A172 (cell line): Measurements from ENCODE around the gene COLEC12. TPM values are rescaled to one million over a fixed set of nuclear protein-coding genes. Genes with fewer than 3 reads are reported as not detected.
"Not testable (repeated sequence)": the region's sequence is repeated elsewhere in the genome, so short reads cannot be mapped to it uniquely, and the experiment has no call there.

Experiments used
- DNase-seq: peaks from one replicate; pipeline ENCODE4 v3.0.0-alpha.2; 2015; ENCODE audit warnings: low spot score
- total RNA-seq: library from RNA; depleted of rRNA; stranded (reverse); fragments of >200 nt; shearing (Covaris generic); gene quantifications from 2 replicates; pipeline ENCODE4 v1.2.3, GENCODE V29; 2014

COLEC12 gene
- total RNA-seq, 1 experiment from 2014 or later: not detected

- no peak for DNase-seq
These were observed 173.7 kb downstream of the COLEC12 start for GRCh38 chr18:326846-327245.

DNA sequence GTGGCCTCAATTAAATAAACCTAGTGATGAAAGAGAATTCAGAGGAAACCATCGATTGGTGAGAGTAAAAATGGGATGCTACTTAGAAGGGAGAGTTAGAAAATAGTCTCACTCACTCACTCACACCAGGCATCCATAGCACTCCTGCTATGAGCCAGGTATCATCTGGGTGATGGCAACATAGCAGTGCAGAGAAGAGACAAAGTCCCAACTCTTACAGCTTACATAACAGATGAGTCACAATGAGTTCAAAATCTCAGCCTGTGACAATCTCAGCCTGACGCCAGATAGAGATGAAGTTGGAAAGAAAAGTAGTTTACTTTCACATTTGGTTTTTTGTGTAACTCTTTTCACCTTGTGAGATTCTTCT, 177.3 kb downstream of the COLEC12 start:
- DNase-seq: peak; percentile 66

GRCh38 chr18:321865-322467, 178.5 kb downstream of the COLEC12 start:
- DNase-seq: no peak

DNA sequence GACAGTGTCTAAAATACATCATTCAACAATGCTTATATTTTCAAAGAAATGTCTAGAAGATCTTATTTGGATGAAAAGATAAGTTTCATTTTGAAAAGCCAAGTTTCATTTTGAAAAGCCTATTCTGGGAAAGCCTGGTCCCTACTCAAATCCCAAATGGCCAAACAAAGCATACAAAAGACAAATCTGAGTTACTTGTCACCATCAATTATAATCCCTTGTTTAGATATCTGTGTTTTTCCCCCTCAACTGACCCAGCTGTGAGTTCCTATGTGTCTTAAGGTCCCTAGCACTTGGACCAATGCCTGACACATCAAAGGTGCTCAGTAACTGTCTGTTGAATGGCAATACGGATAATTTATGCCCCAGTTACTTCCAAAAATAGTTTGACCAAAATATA, 180.3 kb downstream of the COLEC12 start:
- no peak for DNase-seq

GRCh38 chr18:319720-320119, 180.8 kb downstream of the COLEC12 start:
- DNase-seq: no peak

GRCh38 chr18:318791-319291, 181.7 kb downstream of the COLEC12 start:
- DNase-seq: no peak

GRCh38 chr18:317618-318017, 182.9 kb downstream of the COLEC12 start:
- DNase-seq: no peak

DNA sequence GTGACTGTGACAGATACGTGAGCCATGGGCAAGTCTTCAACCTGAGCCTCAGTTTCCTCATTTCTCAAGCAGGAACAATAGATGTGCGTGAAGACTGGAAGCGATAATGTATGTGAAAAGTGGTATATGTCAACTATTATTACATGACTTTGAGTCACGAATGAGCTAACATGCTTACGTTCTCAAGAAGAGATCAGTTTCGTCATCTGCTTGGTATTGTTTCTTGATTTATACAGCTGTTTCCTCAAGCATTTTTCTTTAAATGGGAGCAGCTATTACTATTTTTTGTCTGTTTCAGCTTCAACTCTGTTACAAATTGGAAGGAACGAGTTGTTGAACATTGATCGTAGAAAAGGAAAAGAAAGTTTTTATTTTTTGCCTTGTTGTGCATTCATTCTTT, 184.1 kb downstream of the COLEC12 start:
- no peak for DNase-seq

DNA sequence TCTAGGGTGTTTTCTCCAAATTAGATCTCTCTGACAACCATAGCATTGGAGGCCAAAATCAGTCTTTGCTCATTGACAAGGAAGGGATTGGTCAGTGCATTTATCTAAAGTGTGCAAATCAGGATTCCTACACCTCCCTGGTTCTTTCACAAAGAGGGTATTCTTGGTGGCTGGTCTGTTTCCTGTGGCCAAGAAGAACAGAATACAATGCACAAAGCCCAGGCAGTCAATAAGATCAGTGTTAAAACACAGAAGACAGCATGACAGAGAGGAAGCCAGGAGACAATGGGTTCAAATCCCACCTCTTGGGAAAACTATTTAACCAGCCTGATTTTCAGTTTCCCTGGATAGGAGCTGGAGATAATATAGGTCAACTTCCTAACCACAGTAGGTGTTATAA, 186.6 kb downstream of the COLEC12 start:
- DNase-seq: no peak

DNA sequence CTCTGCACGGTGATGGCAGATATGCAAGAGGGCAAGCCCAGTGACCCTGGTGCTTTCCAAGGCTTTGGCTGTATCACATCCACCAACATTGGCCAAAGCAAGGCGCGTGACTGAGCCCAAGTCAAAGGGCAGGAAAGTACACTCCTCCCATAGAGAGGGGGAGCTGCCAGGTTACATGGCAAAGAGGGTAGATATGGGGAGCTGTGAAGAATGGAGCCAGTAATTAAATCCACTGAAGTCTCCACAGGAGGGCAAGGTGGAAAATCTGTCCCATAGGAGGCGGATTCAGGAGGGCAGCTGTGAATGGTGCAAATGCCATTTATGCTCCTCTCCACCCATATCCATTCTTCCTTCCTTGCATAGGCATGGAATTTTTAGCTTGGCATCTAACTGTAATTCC, 188.1 kb downstream of the COLEC12 start:
- no peak for DNase-seq

DNA sequence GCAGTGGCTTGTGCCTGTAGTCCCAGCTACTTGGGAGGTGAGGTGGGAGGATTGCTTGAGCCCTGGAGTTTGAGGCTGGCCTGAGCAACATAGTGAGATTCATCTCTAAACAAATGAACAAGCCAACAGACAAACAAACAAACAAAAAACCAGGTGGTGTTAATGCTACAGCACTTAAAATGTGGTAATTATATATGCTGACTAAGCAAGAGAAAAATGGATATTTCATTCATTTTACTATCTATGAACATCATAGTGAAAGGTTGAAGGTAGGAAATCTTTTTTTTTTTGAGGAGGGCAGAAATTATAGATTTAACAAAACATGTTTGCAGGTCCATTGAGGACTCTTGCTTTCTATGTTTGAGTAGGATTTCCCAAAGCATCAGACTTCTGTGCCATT, 190.5 kb downstream of the COLEC12 start:
- no peak for DNase-seq

DNA sequence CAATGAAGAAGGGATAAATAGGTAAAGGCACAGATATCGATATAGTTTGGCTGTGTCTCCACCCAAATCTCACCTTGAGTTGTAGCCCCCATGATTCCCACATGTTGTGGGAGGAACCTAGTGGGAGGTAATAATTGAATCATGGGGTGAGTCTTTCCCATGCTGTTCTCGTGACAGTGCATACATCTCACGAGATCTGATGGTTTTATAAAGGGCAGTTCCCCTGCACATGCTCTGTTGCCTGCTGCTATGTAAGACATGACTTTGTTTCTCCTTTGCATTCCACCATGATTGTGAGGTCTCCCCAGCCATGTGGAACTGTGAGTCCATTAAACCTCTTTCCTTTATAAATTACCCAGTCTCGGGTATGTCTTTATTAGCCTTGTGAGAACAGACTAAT, 192.4 kb downstream of the COLEC12 start:
- DNase-seq: not testable (repeated sequence)

DNA sequence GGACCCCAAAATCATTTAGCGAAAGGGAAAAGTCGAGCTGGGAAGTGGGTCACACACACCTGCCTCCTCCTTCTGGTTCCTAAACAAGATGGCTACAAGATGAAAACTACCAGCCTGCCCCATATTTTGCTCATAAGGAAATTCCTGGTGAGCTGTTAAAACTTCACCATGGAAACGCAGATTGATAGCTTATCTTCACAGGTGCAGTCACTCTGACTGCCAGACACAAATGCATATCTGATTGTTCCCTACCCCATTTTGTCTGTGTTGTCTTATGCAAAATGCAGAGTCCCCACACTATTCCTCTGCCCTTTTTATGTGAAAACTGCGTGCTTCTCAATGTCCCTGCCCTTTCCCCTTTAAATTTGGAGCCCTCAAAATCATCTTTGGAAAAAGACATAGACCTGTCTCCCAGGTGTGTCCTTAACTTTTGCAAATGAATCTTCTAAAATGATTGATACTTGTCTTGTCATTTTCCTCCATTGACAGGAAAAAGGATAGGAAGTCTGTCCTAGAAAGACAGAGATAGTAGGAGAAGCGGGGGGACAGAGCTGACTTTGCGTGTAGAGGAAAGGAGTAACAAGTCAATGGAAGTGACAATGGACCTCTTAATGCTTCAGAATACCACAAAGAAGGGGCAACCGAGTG, 193.8 kb downstream of the COLEC12 start:
- no peak for DNase-seq

DNA sequence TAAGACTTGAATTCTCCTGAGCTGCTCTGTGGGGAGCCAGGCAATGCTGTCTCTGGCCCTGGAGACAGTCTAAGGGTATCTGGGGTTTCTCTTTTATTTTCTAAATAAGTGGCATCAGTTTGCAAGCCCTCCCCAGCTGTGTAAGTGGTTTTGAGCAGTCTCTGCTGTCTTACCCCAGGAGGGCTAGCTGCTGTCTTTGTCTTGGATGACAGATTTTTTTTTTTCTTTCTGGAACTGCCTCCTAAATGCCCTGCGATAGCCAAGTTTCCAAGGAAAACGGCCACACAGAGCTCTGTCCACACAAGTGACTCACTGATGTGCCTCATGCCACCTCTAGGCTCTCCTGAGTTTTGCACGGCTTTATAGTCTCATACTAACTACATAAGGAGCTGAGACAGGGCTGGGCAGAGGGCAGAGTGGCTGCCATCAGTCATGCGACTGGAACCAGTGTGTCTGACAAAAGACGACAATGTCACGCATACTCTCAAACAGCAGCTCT, 195.4 kb downstream of the COLEC12 start:
- no peak for DNase-seq

- DNase-seq: no peak
These were observed 196.9 kb downstream of the COLEC12 start for GRCh38 chr18:303607-304006.

GRCh38 chr18:303011-303410, 197.5 kb downstream of the COLEC12 start:
- no peak for DNase-seq

- DNase-seq: no peak
These were observed 198.4 kb downstream of the COLEC12 start for GRCh38 chr18:302097-302496.

GRCh38 chr18:297936-298335, 202.6 kb downstream of the COLEC12 start:
- DNase-seq: no peak

DNA sequence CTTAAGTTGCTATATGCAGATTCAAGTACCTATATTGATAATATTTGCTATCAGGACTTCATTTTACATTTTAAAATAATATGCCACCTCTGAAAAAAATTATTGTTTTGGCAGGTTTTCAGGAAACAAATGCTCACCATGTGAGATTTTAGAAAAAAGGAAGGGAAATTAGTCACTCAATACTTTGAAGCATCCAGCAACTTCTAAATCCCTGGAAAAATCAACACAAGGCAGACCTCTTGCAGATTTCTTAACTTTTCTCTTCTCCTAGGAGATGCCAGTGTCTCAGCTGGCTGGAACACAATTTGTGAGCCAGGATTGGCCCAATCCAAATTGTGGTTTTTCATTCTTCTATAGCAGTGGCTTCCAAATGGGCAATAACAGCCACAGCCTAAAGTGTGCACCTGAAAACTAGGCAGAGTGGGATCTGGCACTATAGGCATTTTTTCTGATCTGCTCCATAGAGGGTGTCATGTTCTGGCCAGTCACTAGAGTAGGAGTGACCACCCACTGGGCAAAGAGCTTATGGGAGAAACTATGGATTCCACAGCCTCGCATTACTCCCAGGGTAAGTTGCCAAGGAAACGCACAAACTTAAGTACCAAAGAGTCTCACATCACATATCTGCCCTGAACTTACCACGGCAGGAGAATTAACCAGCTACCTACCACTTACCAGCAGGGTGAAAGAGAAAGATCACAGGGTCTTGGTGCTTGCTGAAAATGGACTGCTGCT, 204.6 kb downstream of the COLEC12 start:
- no peak for DNase-seq

DNA sequence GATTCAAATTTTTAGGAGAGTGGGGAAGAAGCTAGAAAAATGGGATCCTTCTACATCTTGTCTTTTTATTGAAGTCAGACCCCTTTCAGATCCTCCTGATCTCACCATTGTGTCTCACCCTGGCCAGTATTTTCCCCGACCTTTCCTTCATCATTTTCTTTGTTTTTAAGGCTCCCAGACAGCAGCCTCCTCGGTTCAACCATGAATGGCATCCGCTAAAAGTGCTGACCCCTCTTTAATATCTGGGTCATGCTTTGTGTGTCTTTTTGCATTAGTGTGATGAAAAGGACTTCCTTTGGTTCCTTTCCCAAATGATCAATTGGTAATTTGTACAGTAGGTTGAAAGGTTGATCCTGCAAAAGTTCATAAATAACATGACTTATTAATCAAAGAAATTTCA, 205.9 kb downstream of the COLEC12 start:
- DNase-seq: no peak

GRCh38 chr18:293536-293935, 207.0 kb downstream of the COLEC12 start:
- DNase-seq: no peak

GRCh38 chr18:292271-292670, 208.2 kb downstream of the COLEC12 start:
- no peak for DNase-seq

DNA sequence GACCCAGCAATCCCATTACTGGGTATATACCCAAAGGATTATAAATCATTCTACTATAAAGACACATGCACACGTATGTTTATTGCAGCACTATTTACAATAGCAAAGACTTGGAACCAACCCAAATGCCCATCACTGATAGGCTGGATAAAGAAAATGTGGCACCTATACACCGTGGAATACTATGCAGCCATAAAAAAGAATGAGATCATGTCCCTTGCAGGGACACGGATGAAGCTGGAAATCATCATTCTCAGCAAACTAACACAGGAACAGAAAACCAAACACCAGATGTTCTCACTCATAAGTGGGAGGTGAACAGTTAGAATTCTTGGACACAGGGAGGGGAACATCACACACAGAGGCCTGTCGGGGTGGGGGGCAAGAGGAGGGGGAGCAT, 210.5 kb downstream of the COLEC12 start:
- DNase-seq: not testable (repeated sequence)
